ENCODE results near the gene ARHGAP11A.
"Not testable (repeated sequence)": the region's sequence is repeated elsewhere in the genome, so short reads cannot be mapped to it uniquely, and the experiment has no call there.

Gene ARHGAP11A, protein sequence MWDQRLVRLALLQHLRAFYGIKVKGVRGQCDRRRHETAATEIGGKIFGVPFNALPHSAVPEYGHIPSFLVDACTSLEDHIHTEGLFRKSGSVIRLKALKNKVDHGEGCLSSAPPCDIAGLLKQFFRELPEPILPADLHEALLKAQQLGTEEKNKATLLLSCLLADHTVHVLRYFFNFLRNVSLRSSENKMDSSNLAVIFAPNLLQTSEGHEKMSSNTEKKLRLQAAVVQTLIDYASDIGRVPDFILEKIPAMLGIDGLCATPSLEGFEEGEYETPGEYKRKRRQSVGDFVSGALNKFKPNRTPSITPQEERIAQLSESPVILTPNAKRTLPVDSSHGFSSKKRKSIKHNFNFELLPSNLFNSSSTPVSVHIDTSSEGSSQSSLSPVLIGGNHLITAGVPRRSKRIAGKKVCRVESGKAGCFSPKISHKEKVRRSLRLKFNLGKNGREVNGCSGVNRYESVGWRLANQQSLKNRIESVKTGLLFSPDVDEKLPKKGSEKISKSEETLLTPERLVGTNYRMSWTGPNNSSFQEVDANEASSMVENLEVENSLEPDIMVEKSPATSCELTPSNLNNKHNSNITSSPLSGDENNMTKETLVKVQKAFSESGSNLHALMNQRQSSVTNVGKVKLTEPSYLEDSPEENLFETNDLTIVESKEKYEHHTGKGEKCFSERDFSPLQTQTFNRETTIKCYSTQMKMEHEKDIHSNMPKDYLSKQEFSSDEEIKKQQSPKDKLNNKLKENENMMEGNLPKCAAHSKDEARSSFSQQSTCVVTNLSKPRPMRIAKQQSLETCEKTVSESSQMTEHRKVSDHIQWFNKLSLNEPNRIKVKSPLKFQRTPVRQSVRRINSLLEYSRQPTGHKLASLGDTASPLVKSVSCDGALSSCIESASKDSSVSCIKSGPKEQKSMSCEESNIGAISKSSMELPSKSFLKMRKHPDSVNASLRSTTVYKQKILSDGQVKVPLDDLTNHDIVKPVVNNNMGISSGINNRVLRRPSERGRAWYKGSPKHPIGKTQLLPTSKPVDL

DNA sequence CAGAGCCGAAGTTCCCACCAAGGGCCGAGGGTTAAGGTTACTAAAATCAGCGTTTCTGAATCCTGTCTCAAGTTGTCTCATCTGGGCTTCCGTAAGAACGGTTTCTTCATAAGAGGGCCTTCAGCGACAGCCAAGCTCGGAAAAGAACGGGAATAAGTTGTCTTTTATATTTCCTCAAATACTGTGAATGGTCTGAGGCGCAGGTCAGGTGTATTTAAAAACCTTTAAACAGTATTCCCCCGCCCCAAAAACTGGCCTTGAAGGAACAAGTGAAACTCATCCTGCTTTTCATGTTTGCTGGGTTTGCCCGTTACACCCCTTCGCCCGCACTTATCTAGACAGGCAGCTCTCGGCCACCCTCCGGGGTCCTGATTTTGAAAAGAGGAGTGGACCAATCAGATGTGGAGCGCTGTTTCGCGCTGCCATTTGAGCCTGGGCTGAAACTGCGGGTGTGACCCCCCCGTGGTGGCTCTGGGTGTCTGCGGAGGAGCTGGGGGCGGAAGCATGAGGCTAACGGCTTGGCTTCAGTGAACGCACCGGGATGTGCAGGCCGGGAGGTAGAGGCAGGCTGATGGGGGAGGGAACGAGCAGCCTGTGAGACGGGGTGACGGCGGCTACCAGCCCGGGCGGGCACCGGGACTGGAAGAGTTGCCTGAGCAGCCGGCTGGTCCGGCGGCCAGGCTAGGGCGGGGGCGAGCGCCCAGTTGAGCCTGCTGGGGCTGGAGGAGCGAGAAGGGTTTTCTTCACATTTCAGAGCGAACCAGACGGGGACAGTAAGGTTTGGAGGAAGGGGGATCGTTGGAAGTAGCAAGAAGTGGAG is at the start of gene ARHGAP11A:
Gene ARHGAP11A (plus strand): TSS at position 454 of the 820 bp plus-strand sequence. CDS start 708 bp downstream, outside the sequence.
- peak within 1 kb of the TSS; percentile 69 for H3K4me3 ChIP-seq (ENCODE audit: control insufficient read depth, low read depth, low read length)
- peak; percentile 48 for DNase-seq (ENCODE audit: low read depth)

DNA sequence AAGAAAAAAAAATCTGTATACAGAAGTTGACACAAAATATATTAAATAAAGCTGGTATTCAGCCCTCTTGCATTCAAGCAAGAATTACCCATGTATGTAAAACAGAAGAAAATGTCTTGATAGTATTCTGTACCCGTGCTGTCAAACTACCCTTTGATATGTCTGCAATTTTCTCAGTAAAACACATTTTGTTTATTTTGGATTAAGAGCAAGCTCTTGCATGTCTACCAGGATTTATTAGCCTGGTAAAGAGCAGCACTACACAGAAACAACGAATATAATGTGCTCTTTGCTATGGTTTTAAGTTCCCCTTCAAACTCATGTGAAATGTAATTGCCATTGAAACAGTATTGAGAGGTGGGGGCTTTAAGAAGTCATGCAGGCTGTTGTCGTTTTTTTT is 46.3 kb upstream of the ARHGAP11A start:
- H3K4me3 ChIP-seq (ENCODE audit: control insufficient read depth, low read depth, low read length); DNase-seq (ENCODE audit: low read depth): not testable (repeated sequence)

DNA sequence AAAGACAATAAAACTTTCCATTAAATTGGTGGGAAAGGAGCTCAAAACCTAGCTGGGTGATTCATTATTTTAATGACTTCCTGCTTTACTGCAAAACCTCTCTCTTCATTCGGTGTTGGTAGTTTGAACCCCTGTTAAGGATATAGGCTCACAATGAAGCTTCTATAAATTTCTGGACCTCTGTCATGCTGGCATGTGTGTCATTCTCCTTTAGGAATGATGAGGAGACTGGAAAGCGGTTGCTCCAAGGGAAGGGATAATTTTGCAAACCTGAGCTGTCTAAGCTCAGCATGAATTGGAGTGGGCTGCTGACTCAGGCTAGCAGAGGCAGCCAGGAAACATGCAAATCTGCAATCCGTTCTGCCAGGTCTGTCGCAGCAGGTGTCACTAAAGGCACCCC is 36.8 kb upstream of the ARHGAP11A start:
- H3K4me3 ChIP-seq (ENCODE audit: control insufficient read depth, low read depth, low read length); DNase-seq (ENCODE audit: low read depth): not testable (repeated sequence)

DNA sequence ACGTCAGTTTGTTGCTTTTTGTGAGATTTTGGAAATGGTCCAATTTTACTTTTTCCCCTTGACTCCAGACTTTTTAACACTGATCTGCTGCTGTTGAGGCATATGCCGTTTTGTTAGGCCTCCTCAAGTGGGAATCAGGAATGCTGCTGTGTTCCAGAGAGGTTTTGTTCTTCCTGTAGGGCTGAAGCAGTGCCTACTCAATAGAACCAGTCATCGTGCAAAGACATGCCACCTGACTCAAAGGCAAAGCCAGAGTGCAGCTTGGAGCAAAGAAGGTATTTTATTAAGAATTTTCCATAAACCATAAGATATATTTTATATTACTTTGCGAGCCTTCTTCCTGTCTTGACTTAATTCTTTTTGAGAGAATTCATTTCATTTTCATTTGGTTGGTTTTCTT is 29.5 kb upstream of the ARHGAP11A start:
- not testable (repeated sequence) for H3K4me3 ChIP-seq (ENCODE audit: control insufficient read depth, low read depth, low read length); DNase-seq (ENCODE audit: low read depth)

DNA sequence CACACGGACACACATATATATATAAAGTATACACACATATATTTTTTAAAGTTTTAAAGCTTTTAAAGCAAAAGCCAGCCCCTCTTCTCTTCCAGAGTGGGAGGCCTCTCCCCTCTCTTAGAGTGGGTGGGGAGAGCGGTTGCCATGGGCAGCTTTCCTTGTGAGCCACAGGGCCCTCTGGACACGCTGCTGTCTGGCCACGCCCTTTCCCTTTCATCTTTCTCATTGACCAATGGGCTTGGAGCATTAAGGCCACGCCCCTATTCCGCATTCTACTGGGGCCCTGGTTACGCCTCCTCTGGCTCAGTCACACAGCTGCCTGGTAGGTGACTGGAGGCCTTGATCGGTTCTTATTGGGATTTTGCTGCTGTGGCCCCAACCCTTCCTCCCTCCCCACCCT is 22.2 kb upstream of the ARHGAP11A start, which contains the start of gene GOLGA8N:
Gene GOLGA8N (plus strand): TSS at position 306 of the 400 bp plus-strand sequence.
- not testable (repeated sequence) for DNase-seq (ENCODE audit: low read depth); H3K4me3 ChIP-seq (ENCODE audit: control insufficient read depth, low read depth, low read length)

DNA sequence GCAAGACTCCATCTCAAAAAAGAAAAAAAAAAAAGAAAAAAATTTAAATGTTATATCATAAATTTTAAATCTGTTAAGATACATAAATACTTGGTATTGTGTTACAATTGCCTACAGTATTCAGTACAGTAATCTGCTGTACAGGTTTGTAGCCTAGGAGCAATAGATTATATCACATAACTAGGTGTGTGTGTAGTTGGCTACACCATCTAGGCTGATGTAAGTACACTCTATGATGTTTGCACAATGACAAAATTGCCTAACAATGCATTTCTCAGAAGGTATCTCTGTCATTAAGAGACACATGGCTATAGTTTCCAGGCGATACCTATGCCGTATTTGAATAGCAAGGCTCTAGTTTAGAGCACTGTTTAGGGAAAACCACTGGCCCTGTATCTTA is 5.8 kb upstream of the ARHGAP11A start:
- not testable (repeated sequence) for DNase-seq (ENCODE audit: low read depth); H3K4me3 ChIP-seq (ENCODE audit: control insufficient read depth, low read depth, low read length)

DNA sequence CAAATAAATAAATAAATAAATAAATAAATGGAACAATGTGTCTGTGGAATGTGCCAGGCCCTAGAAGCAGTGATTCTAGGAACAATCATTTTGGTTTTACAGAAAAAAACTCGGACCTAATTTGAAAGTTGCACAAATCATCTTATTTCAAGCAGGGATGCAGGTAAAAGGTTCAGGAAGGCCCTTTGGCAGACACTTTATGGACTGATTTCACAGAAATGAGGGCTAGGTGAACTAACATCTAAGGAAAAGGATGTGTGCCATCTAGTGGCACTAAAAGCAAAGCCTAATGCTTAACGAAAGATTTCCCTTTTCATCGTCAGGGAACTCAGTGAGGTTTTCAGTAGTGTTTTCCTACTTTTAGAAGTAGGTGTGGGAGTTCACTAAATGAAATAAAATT is 4.6 kb upstream of the ARHGAP11A start:
- DNase-seq (ENCODE audit: low read depth), result peak; percentile 3
- not testable (repeated sequence) for H3K4me3 ChIP-seq (ENCODE audit: control insufficient read depth, low read depth, low read length)

DNA sequence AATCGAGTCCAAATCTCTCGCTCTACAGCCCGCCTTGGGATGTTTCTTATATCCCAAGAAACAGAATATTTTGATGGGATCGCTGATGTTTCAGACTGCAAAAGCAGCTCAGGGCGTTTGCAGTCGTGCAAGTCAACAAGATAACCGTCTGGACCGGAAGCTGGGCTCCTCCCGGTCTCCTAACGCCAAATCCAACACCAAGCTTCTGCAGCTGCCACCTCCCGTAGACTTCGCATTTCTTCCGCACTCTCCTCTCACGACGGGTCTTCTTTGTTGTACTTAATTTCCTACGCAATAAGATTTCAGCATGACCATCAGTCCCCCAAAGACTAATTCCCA is 623 bp upstream of the ARHGAP11A start:
- peak overlapping the region; percentile 69 for H3K4me3 ChIP-seq (ENCODE audit: control insufficient read depth, low read depth, low read length)
- DNase-seq (ENCODE audit: low read depth), result not testable (repeated sequence)

DNA sequence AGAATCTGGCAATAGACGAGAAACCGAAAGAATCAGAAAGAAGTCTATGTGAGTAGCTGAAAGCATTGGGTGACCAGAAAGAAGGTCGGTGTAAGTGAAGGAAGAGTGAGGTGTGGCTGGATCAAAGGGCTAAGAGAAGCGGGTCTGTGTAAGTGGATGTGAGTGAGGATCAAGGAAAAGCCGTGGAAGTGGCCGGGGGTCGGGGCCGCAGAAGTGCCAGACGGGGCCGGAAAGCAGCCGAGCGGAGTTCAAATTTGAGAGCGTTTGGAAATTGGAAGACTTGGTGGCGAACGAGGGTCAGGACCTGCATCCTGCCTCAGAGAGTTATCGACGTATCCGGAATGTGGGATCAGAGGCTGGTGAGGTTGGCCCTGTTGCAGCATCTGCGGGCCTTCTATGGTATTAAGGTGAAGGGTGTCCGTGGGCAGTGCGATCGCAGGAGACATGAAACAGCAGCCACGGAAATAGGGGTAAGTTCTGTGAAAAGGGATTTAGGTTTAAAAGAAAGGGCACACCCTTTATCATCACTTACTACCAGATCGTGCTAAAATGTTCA is 645 bp downstream of the ARHGAP11A start:
- peak overlapping the region; percentile 69 for H3K4me3 ChIP-seq (ENCODE audit: control insufficient read depth, low read depth, low read length)
- DNase-seq (ENCODE audit: low read depth), result not testable (repeated sequence)

DNA sequence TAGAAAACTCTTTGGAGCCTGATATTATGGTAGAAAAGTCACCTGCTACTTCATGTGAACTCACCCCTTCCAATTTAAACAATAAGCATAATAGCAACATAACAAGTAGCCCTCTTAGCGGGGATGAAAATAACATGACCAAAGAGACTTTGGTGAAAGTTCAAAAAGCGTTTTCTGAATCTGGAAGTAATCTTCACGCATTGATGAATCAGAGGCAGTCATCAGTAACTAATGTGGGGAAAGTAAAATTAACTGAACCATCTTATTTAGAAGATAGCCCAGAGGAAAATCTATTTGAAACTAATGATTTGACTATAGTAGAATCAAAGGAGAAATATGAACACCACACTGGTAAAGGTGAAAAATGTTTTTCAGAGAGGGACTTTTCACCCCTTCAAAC is 21.1 kb downstream of the ARHGAP11A start:
- TF ChIP-seq, protein P1, sequence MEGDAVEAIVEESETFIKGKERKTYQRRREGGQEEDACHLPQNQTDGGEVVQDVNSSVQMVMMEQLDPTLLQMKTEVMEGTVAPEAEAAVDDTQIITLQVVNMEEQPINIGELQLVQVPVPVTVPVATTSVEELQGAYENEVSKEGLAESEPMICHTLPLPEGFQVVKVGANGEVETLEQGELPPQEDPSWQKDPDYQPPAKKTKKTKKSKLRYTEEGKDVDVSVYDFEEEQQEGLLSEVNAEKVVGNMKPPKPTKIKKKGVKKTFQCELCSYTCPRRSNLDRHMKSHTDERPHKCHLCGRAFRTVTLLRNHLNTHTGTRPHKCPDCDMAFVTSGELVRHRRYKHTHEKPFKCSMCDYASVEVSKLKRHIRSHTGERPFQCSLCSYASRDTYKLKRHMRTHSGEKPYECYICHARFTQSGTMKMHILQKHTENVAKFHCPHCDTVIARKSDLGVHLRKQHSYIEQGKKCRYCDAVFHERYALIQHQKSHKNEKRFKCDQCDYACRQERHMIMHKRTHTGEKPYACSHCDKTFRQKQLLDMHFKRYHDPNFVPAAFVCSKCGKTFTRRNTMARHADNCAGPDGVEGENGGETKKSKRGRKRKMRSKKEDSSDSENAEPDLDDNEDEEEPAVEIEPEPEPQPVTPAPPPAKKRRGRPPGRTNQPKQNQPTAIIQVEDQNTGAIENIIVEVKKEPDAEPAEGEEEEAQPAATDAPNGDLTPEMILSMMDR (IDR thresholded peaks at IDR 0.05; ENCODE audit: control insufficient read depth, insufficient read depth, low read depth, low read length, missing control alignments), result no peak
- DNase-seq (ENCODE audit: low read depth), result no peak
- no peak overlapping the region for H3K4me3 ChIP-seq (ENCODE audit: control insufficient read depth, low read depth, low read length)

DNA sequence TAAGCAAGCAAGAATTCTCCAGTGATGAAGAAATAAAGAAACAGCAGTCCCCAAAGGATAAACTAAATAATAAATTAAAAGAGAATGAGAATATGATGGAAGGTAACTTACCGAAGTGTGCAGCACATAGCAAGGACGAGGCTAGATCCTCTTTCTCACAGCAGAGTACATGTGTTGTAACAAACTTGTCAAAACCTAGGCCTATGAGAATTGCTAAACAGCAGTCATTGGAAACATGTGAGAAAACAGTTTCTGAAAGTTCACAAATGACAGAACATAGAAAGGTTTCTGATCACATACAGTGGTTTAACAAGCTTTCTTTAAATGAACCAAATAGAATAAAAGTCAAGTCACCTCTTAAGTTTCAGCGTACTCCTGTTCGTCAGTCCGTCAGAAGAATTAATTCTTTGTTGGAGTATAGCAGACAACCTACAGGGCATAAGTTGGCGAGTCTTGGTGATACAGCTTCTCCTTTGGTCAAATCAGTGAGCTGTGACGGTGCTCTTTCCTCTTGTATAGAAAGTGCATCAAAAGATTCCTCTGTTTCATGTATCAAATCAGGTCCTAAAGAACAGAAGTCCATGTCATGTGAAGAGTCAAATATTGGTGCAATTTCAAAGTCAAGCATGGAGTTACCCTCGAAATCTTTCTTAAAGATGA is 21.7 kb downstream of the ARHGAP11A start:
- TF ChIP-seq, protein P1 (IDR thresholded peaks at IDR 0.05; ENCODE audit: control insufficient read depth, insufficient read depth, low read depth, low read length, missing control alignments), result no peak
- H3K4me3 ChIP-seq (ENCODE audit: control insufficient read depth, low read depth, low read length), result no peak overlapping the region
- DNase-seq (ENCODE audit: low read depth), result no peak

Measured in AG09309 (cell line).